PC-3 (cell line): Measurements from ENCODE around the gene GPSM3. TPM values are rescaled to one million over a fixed set of nuclear protein-coding genes. Genes with fewer than 3 reads are reported as not detected.

ENCODE experiments used
- ATAC-seq: fragments of 200-7000 bp; cut with Tn5 transposase; 2 replicates; pipeline ENCODE4 v1.9.1; 2020; ENCODE audit warnings: mild to moderate bottlenecking, moderate library complexity
- BruUV-seq: library from RNA; stranded (reverse); fragments of 400-500 nt; replicated peaks from 2 replicates; lab custom pipeline; 2021; lab: Mats Ljungman, UMichigan
- CTCF ChIA-PET: fragments of 300-600 bp; sonication (Branson Sonifier 250); formaldehyde crosslinking; loops from one replicate; lab custom pipeline; 2022; ENCODE audit warnings: antibody characterized with exemption; lab: Charles Lee
- POLR2A ChIA-PET: fragments of 300-600 bp; sonication (Branson Sonifier 250); formaldehyde crosslinking; loops from one replicate; lab custom pipeline; 2022; ENCODE audit warnings: antibody characterized with exemption; ENCODE audit not compliant: unreplicated experiment; lab: Charles Lee
- DNase-seq: peaks from one replicate; pipeline ENCODE4 v3.0.0-alpha.2; 2015
- H2AFZ ChIP-seq: fragments of 300-600 bp; sonication (generic); 2 replicates; pipeline ENCODE4 v1.6.0; 2016; ENCODE audit warnings: antibody characterized with exemption, low read length
- H3F3A ChIP-seq: fragments of 300-600 bp; sonication (generic); one replicate; pipeline ENCODE4 v1.6.0; 2017; ENCODE audit warnings: antibody characterized with exemption, low read length, control low read depth, mild to moderate bottlenecking; ENCODE audit not compliant: unreplicated experiment
- H3K27ac ChIP-seq: fragments of 300-600 bp; sonication (generic); 2 replicates; pipeline ENCODE4 v1.5.1; 2016; ENCODE audit warnings: mild to moderate bottlenecking, low read length
- H3K27me3 ChIP-seq: fragments of 300-600 bp; sonication (generic); 2 replicates; pipeline ENCODE4 v1.6.1; 2016; ENCODE audit warnings: low read length, mixed read lengths
- H3K36me3 ChIP-seq: fragments of 300-600 bp; sonication (generic); 2 replicates; pipeline ENCODE4 v1.6.1; 2016; ENCODE audit warnings: low read depth, mixed run types, low read length, mixed read lengths
- H3K4me1 ChIP-seq: fragments of 300-600 bp; sonication (generic); 2 replicates; pipeline ENCODE4 v1.5.1; 2016; ENCODE audit warnings: low read length; ENCODE audit not compliant: insufficient read depth
- H3K4me2 ChIP-seq: fragments of 300-600 bp; sonication (generic); 2 replicates; pipeline ENCODE4 v1.6.0; 2016; ENCODE audit warnings: low read length
- H3K4me3 ChIP-seq: fragments of 300-600 bp; sonication (generic); 2 replicates; pipeline ENCODE4 v1.5.1; 2016; ENCODE audit warnings: mild to moderate bottlenecking, low read length, mixed read lengths
- H3K79me2 ChIP-seq: fragments of 300-600 bp; sonication (generic); 2 replicates; pipeline ENCODE4 v1.6.1; 2017; ENCODE audit warnings: low read length, mixed read lengths
- H3K9ac ChIP-seq: fragments of 300-600 bp; sonication (generic); 2 replicates; pipeline ENCODE4 v1.6.0; 2016; ENCODE audit warnings: mild to moderate bottlenecking, low read length
- H3K9me2 ChIP-seq: fragments of 300-600 bp; sonication (generic); replicated peaks from 2 replicates; pipeline ENCODE4 v1.6.1; 2016; ENCODE audit warnings: mixed run types, low read length, mixed read lengths
- H3K9me3 ChIP-seq: fragments of 300-600 bp; sonication (generic); 2 replicates; pipeline ENCODE4 v1.6.1; 2016; ENCODE audit warnings: low read length, mixed read lengths
- H4K20me1 ChIP-seq: fragments of 300-600 bp; sonication (generic); 2 replicates; pipeline ENCODE4 v1.6.1; 2016; ENCODE audit warnings: low read length, mixed read lengths
- EZH2 ChIP-seq: fragments of 300-600 bp; sonication (generic); IDR thresholded peaks from one replicate; pipeline ENCODE4 v1.6.1; 2017; ENCODE audit warnings: antibody characterized with exemption, mild to moderate bottlenecking, low read length; ENCODE audit not compliant: unreplicated experiment
- EZH2phosphoT487 ChIP-seq: fragments of 300-600 bp; sonication (generic); IDR thresholded peaks from 2 replicates; pipeline ENCODE4 v1.6.1; 2018; ENCODE audit warnings: mild to moderate bottlenecking, antibody characterized with exemption, low read length, borderline replicate concordance
- intact Hi-C: fragments of 100-400 bp; cut with micrococcal nuclease; formaldehyde crosslinking; loops from 2 replicates; pipeline ENCODE4 v1.9.0; 2023
- total RNA-seq: library from RNA; depleted of rRNA; stranded (reverse); fragments of >200 nt; gene quantifications from 2 replicates; pipeline ENCODE4 v1.2.3, GENCODE V29; 2014
- TF ChIP-seq, protein P1 (sequence below): fragments of 300-600 bp; sonication (generic); conservative IDR thresholded peaks from 2 replicates; pipeline ENCODE4 v1.5.1; 2017; ENCODE audit warnings: antibody characterized with exemption, low read depth, mild to moderate bottlenecking, low read length

The GPSM3 gene
- total RNA-seq, 1 experiment from 2014 or later: 5.0 TPM

DNA sequence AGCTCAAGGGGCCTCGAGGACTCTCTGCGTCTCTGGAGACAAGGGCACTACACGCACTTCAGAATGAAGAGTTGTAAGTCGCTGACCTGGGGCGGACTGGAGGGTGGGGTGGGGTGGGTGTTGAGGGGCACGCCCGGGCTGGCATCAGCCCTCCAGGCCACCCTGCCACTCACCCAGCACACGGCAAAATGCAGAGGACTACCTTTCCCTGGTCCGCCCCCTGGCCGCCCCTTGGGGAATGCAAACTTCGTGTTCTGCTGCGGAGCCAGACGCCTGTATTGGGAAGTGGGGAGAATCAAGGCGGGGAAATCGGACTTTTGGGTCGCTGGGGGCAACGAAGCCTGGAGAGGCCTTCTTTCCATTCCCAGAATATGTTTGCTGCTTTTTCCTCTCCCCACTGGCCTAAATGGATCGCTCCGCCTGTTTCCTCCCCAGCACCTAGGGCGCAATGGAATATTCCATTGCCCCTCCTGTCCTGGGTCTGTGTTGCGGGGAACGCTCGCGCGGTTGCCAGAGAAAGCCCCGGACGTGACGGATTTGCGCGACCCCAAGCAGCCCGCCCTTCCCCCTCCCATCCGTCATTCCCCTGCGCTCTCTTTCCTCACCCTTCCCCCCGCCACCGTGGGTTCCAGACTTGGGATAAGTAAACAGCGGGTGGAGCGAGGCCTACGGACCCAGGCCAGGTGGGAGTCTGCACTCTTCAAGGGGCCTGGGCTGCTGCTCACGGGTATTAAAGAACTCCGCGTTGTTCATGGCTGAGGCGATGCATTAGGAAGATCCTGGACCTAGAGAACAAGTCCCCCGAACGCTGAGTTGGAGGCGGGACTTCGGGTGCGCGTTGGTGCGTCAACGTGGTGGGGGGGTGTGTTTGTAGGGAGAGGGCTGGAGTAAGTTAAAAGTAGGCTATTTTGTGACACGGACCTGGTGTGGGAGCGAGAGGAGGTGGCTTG, 38.6 kb downstream of the GPSM3 start, which contains the start of gene PPT2:
Gene PPT2 (plus strand): TSS at position 578 of the 950 bp plus-strand sequence. CDS start 454 bp downstream, outside the sequence.
- H3K4me1 ChIP-seq: peaks cover 12% of the 10 kb centered on the region
- peak within 1 kb of the TSS; percentile 95 for H3K4me2 ChIP-seq
- no peak for TF ChIP-seq EZH2
- TF ChIP-seq EZH2phosphoT487: no peak
- TF ChIP-seq, protein P1, sequence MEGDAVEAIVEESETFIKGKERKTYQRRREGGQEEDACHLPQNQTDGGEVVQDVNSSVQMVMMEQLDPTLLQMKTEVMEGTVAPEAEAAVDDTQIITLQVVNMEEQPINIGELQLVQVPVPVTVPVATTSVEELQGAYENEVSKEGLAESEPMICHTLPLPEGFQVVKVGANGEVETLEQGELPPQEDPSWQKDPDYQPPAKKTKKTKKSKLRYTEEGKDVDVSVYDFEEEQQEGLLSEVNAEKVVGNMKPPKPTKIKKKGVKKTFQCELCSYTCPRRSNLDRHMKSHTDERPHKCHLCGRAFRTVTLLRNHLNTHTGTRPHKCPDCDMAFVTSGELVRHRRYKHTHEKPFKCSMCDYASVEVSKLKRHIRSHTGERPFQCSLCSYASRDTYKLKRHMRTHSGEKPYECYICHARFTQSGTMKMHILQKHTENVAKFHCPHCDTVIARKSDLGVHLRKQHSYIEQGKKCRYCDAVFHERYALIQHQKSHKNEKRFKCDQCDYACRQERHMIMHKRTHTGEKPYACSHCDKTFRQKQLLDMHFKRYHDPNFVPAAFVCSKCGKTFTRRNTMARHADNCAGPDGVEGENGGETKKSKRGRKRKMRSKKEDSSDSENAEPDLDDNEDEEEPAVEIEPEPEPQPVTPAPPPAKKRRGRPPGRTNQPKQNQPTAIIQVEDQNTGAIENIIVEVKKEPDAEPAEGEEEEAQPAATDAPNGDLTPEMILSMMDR: no peak; the same call in 1 of the 2 replicates
- TSS peak; percentile 62 for BruUV-seq
- H4K20me1 ChIP-seq: no peaks in the 10 kb centered on the region
- no peaks in the 10 kb centered on the region for H3F3A ChIP-seq
- peak within 1 kb of the TSS; percentile 94 for H3K9ac ChIP-seq
- peak within 1 kb of the TSS; percentile 96 for H3K4me3 ChIP-seq
- no peaks in the 10 kb centered on the region for H3K9me3 ChIP-seq
- H3K9me2 ChIP-seq: no peaks in the 10 kb centered on the region
- intact Hi-C loops: loop anchor here (1.0 kb wide), 4 partner anchors 22 to 68 kb away; partner anchors contain the start of genes AGPAT1 and FKBPL
- peaks cover 11% of the 10 kb centered on the region; the same call in 1 of the 2 replicates for H3K36me3 ChIP-seq
- peak within 1 kb of the TSS; percentile 85 for H3K27ac ChIP-seq
- ChIA-PET POLR2A (no interaction called here), CTCF (interaction anchor here (0.9 kb wide), 1 partner anchor 42 kb away, joined by 4 read pairs; no protein-coding TSS in a partner anchor)
- no peaks in the 10 kb centered on the region for H3K27me3 ChIP-seq
- DNase-seq (peak; percentile 89), ATAC-seq (peak; percentile 79)
- peaks cover 29% of the 10 kb centered on the region for H3K79me2 ChIP-seq
- H2AFZ ChIP-seq: peak within 1 kb of the TSS; percentile 90

DNA sequence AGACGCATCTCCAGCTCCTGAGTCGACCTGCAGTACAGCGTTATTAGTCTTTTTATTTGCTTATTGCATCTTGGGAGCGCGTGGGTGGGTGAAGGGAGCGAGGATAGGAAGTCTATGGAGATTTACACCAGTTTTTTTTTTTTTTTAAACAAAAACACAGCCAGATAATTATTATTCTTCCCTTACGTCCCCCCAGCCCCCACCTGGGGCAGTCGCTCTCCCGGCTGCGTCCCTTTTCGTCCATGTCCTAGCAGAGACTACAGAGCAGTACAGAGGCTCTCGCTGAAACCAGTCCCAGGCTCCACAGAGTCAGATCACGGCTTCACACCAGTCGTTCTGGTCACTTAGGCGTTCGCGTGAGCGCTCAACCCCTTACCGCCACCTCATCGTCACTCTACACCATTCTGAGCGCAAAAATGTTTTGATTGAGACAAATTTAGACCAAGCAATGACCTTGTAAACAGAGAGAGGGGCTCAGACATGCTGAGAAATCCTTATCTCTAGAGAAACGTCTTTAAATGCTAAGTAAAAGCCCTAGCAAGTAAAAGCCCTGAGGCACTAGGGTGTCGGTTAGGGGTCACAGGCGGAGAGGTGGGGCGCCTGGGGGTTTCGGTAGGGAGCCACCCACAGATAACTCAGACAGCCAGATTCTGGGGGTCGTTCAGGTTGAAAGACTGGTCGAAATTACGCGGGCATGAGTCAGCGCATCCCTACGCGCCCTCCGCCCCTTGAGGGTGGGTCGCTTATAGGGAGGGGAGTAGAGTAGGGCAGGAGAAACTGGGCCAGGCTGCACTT, 39.5 kb downstream of the GPSM3 start:
- Histone ChIP-seq H4K20me1 (no peaks in the 10 kb centered on the region), H3K79me2 (peaks cover 29% of the 10 kb centered on the region), H3F3A (no peaks in the 10 kb centered on the region), H3K9ac (peak overlapping the region; percentile 94), H3K4me3 (peak overlapping the region; percentile 96), H3K4me2 (peak overlapping the region; percentile 95), H3K27me3 (no peaks in the 10 kb centered on the region), H3K36me3 (peaks cover 6% of the 10 kb centered on the region; the same call in 1 of the 2 replicates), H3K4me1 (peaks cover 12% of the 10 kb centered on the region), H3K9me2 (no peaks in the 10 kb centered on the region), H2AFZ (peak overlapping the region; percentile 90; the same call in 1 of the 2 replicates), H3K27ac (peak overlapping the region; percentile 85), H3K9me3 (no peaks in the 10 kb centered on the region)
- ATAC-seq (peak; percentile 16; the same call in 1 of the 2 replicates), DNase-seq (peak; percentile 36)
- TF ChIP-seq EZH2phosphoT487 (no peak), EZH2 (no peak)
- TF ChIP-seq, protein P1: no peak
- ChIA-PET CTCF (no interaction called here), POLR2A (no interaction called here)
- BruUV-seq: no TSS peak
- intact Hi-C loops: no loop called here
